Measurements from ENCODE around the gene HIP1. TPM values are rescaled to one million over a fixed set of nuclear protein-coding genes. Genes with fewer than 3 reads are reported as not detected.

HIP1 gene
- total and polyA plus RNA-seq, 5 donors from 2014 or later = 0.29 to 10.7 (median 0.79) TPM

- Mint-ChIP-seq H3K27me3 (no peaks in the 10 kb centered on the region), H3K4me3 (no peak overlapping the region), H3K36me3 (no peaks in the 10 kb centered on the region), H3K4me1 (no peaks in the 10 kb centered on the region), H3K27ac (peak overlapping the region in 1 of 3 donors; percentile 92), H3K9me3 (no peaks in the 10 kb centered on the region)
- Histone ChIP-seq H3K27ac (ENCODE audit: insufficient read depth, low read length, poor library complexity, severe bottlenecking) (no peak overlapping the region), H3K27me3 (ENCODE audit: control insufficient read depth, insufficient read depth, low read length) (no peaks in the 10 kb centered on the region), H3K9me3 (ENCODE audit: control insufficient read depth in 2 of 2, low read length in 2 of 2) (no peaks in the 10 kb centered on the region), H3K4me3 (ENCODE audit: low read depth, low read length) (no peak overlapping the region), H3K4me1 (ENCODE audit: control insufficient read depth, insufficient read depth, low read length, poor library complexity, severe bottlenecking) (no peaks in the 10 kb centered on the region), H3K36me3 (ENCODE audit: control insufficient read depth, insufficient read depth, low read length) (no peaks in the 10 kb centered on the region)
- ATAC-seq (ENCODE audit: low read depth in 2 of 2) (no peak), DNase-seq (no peak)
Observed at GRCh38 chr7:75650062-75650461, 88.7 kb downstream of the HIP1 start.

- Mint-ChIP-seq H3K27me3 (no peaks in the 10 kb centered on the region), H3K4me3 (no peak overlapping the region), H3K4me1 (no peaks in the 10 kb centered on the region), H3K27ac (peak overlapping the region in 1 of 3 donors; percentile 9), H3K9me3 (no peaks in the 10 kb centered on the region), H3K36me3 (no peaks in the 10 kb centered on the region)
- no peaks in the 10 kb centered on the region for H3K4me1 ChIP-seq (ENCODE audit: control insufficient read depth, insufficient read depth, low read length, poor library complexity, severe bottlenecking)
- no peak overlapping the region for H3K27ac ChIP-seq (ENCODE audit: insufficient read depth, low read length, poor library complexity, severe bottlenecking)
- no peaks in the 10 kb centered on the region for H3K27me3 ChIP-seq (ENCODE audit: control insufficient read depth, insufficient read depth, low read length)
- ATAC-seq (ENCODE audit: low read depth in 2 of 2) (no peak), DNase-seq (no peak)
- no peaks in the 10 kb centered on the region for H3K36me3 ChIP-seq (ENCODE audit: control insufficient read depth, insufficient read depth, low read length)
- H3K9me3 ChIP-seq (ENCODE audit: control insufficient read depth in 2 of 2, low read length in 2 of 2) = no peaks in the 10 kb centered on the region
- H3K4me3 ChIP-seq (ENCODE audit: low read depth, low read length) = no peak overlapping the region
Observed at GRCh38 chr7:75649462-75649861, 89.3 kb downstream of the HIP1 start.

DNA sequence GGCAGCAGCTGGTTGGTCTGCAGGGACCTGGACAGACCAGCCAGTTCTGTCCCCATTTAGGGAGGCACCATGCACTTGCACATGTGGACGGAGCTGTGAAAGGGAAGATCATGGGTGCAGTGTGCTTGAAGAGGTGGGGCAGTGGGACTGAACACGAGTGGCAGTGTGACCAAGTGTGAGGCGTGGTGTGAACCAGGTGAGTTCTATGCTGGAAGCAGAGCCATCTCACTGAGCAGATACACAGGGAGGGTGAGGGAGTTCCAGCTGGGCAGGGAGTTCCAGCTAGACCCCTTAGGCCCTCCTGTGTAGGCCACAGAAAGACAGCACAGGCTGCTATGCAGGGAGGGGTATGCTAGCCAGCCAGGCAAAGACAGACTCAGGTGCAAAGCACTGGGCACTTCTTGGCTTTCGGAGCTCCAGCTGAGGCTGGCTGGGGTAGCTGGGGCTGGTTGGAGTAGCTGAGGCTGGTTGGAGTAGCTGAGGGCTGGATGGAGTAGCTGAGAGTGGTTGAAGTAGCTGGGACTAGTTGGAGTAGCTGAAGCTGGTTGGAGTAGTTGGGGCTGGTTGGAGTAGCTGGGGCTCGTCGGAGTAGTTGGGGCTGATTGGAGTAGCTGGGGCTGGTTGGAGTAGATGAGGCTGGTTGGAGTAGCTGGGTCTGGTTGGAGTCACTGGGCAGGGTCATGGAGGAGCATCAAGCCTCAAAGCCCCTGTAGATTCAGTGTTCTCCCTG is 90.9 kb downstream of the HIP1 start:
- Histone ChIP-seq H3K27ac (ENCODE audit: insufficient read depth, low read length, poor library complexity, severe bottlenecking) (no peak overlapping the region), H3K36me3 (ENCODE audit: control insufficient read depth, insufficient read depth, low read length) (no peaks in the 10 kb centered on the region), H3K9me3 (ENCODE audit: control insufficient read depth in 2 of 2, low read length in 2 of 2) (peaks cover 2 to 6% of the 10 kb centered on the region in 2 experiments), H3K4me3 (ENCODE audit: low read depth, low read length) (no peak overlapping the region), H3K27me3 (ENCODE audit: control insufficient read depth, insufficient read depth, low read length) (no peaks in the 10 kb centered on the region), H3K4me1 (ENCODE audit: control insufficient read depth, insufficient read depth, low read length, poor library complexity, severe bottlenecking) (no peaks in the 10 kb centered on the region)
- Mint-ChIP-seq H3K36me3 (no peaks in the 10 kb centered on the region), H3K27ac (peak overlapping the region in 2 of 3 donors; percentile 65 to 82), H3K4me3 (no peak overlapping the region), H3K27me3 (peaks cover under 1% of the 10 kb centered on the region), H3K4me1 (peaks cover 0 to under 1% (median under 1%) of the 10 kb centered on the region in 4 donors), H3K9me3 (peaks cover 0 to 1% (median 0%) of the 10 kb centered on the region in 7 donors)
- DNase-seq = no peak
- no peak for ATAC-seq (ENCODE audit: low read depth in 2 of 2)

GRCh38 chr7:75646571-75647102 is 92.1 kb downstream of the HIP1 start:
- Mint-ChIP-seq H3K27ac (no peak overlapping the region), H3K36me3 (no peaks in the 10 kb centered on the region), H3K9me3 (peaks cover 0 to 4% (median 0%) of the 10 kb centered on the region in 7 donors), H3K4me3 (no peak overlapping the region), H3K4me1 (peaks cover 0 to 5% (median 4%) of the 10 kb centered on the region in 4 donors), H3K27me3 (peaks cover 7% of the 10 kb centered on the region)
- Histone ChIP-seq H3K4me1 (ENCODE audit: control insufficient read depth, insufficient read depth, low read length, poor library complexity, severe bottlenecking) (no peaks in the 10 kb centered on the region), H3K4me3 (ENCODE audit: low read depth, low read length) (no peak overlapping the region), H3K27me3 (ENCODE audit: control insufficient read depth, insufficient read depth, low read length) (no peaks in the 10 kb centered on the region), H3K27ac (ENCODE audit: insufficient read depth, low read length, poor library complexity, severe bottlenecking) (no peak overlapping the region), H3K9me3 (ENCODE audit: control insufficient read depth in 2 of 2, low read length in 2 of 2) (peaks cover 2 to 7% of the 10 kb centered on the region in 2 experiments), H3K36me3 (ENCODE audit: control insufficient read depth, insufficient read depth, low read length) (no peaks in the 10 kb centered on the region)
- no peak for ATAC-seq (ENCODE audit: low read depth in 2 of 2)
- DNase-seq = no peak

DNA sequence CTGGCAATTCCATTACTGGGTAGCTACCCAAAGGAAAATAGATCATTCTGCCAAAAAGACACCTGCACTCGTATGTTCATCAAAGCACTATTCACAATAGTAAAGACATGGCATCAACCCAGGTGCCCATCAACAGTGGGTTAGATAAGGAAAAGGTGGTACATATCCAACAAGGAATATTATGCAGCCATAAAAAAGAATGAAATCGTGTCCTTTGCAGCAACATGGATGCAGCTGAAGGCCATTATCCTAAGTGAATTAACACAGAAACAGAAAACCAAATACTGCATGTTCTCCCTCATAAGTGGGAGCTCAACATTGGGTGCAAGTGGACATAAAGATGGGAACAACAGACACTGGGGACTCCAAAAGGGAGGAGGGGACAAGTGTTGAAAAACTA is 93.2 kb downstream of the HIP1 start:
- H3K36me3 Mint-ChIP-seq = no peaks in the 10 kb centered on the region
- peaks cover 9% of the 10 kb centered on the region for H3K27me3 Mint-ChIP-seq

GRCh38 chr7:75644589-75644988 is 94.2 kb downstream of the HIP1 start:
- DNase-seq (no peak), ATAC-seq (ENCODE audit: low read depth in 2 of 2) (no peak)
- Histone ChIP-seq H3K4me1 (ENCODE audit: control insufficient read depth, insufficient read depth, low read length, poor library complexity, severe bottlenecking) (peaks cover 5% of the 10 kb centered on the region), H3K27ac (ENCODE audit: insufficient read depth, low read length, poor library complexity, severe bottlenecking) (no peak overlapping the region), H3K36me3 (ENCODE audit: control insufficient read depth, insufficient read depth, low read length) (no peaks in the 10 kb centered on the region), H3K9me3 (ENCODE audit: control insufficient read depth in 2 of 2, low read length in 2 of 2) (peaks cover 2 to 7% of the 10 kb centered on the region in 2 experiments), H3K4me3 (ENCODE audit: low read depth, low read length) (no peak overlapping the region), H3K27me3 (ENCODE audit: control insufficient read depth, insufficient read depth, low read length) (no peaks in the 10 kb centered on the region)
- no peaks in the 10 kb centered on the region for H3K36me3 Mint-ChIP-seq
- no peak overlapping the region for H3K4me3 Mint-ChIP-seq
- peaks cover 0 to 4% (median 0%) of the 10 kb centered on the region in 7 donors for H3K9me3 Mint-ChIP-seq
- H3K4me1 Mint-ChIP-seq = peaks cover 0 to 10% (median 6%) of the 10 kb centered on the region in 4 donors
- no peak overlapping the region for H3K27ac Mint-ChIP-seq
- peaks cover 9% of the 10 kb centered on the region for H3K27me3 Mint-ChIP-seq

More for the DNA sequence above, 93.2 kb downstream of the HIP1 start:
- H3K4me3 ChIP-seq (ENCODE audit: low read depth, low read length) = no peak overlapping the region
- Mint-ChIP-seq H3K27ac (no peak overlapping the region), H3K4me3 (no peak overlapping the region), H3K4me1 (peaks cover 0 to 5% (median 4%) of the 10 kb centered on the region in 4 donors), H3K9me3 (peaks cover 0 to 4% (median 0%) of the 10 kb centered on the region in 7 donors)
- H3K27ac ChIP-seq (ENCODE audit: insufficient read depth, low read length, poor library complexity, severe bottlenecking) = no peak overlapping the region
- ATAC-seq (ENCODE audit: low read depth in 2 of 2) = no peak
- H3K27me3 ChIP-seq (ENCODE audit: control insufficient read depth, insufficient read depth, low read length) = no peaks in the 10 kb centered on the region
- H3K4me1 ChIP-seq (ENCODE audit: control insufficient read depth, insufficient read depth, low read length, poor library complexity, severe bottlenecking) = no peaks in the 10 kb centered on the region
- H3K9me3 ChIP-seq (ENCODE audit: control insufficient read depth in 2 of 2, low read length in 2 of 2) = peaks cover 2 to 7% of the 10 kb centered on the region in 2 experiments
- H3K36me3 ChIP-seq (ENCODE audit: control insufficient read depth, insufficient read depth, low read length) = no peaks in the 10 kb centered on the region
- no peak for DNase-seq

DNA sequence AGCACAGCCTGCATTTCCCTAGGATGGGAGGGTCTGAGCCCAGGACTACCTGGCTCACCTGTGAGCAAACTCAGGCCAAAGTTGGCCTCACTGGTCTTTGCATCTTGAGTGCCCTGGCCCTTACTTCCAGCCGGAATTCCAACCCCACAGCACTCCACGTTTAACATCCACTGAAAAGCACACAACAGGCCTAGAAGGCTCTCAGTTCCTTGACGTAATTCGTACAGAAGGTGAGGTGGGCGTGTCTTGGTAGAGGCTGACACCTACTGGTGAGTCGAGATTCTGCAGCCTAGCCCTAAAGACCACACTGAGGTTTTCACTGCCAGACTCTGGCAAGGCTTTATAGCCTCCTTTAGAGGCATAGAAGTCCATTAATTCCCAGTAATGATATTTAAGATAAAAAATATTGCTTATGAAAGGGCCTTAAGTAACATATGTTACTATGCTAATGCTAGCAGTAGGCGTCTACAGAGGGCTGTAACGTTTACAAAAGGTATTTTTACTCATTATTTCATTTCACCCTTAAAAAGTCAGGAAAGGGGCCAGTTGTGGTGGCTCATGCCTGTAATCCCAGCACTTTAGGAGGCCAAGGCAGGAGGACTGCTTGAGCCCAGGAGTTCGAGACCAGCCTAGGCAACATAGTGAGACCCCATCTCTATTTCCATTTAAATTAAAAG is 95.8 kb downstream of the HIP1 start:
- H3K27ac Mint-ChIP-seq = peak overlapping the region in 2 of 3 donors; percentile 71 to 83
- peaks cover 0 to 19% (median 9%) of the 10 kb centered on the region in 4 donors for H3K4me1 Mint-ChIP-seq

More for the DNA sequence above, 95.8 kb downstream of the HIP1 start:
- no peaks in the 10 kb centered on the region for H3K36me3 Mint-ChIP-seq
- Histone ChIP-seq H3K4me3 (ENCODE audit: low read depth, low read length) (no peak overlapping the region), H3K9me3 (ENCODE audit: control insufficient read depth in 2 of 2, low read length in 2 of 2) (peaks cover 2 to 7% of the 10 kb centered on the region in 2 experiments), H3K4me1 (ENCODE audit: control insufficient read depth, insufficient read depth, low read length, poor library complexity, severe bottlenecking) (peaks cover 15% of the 10 kb centered on the region), H3K27me3 (ENCODE audit: control insufficient read depth, insufficient read depth, low read length) (no peaks in the 10 kb centered on the region), H3K27ac (ENCODE audit: insufficient read depth, low read length, poor library complexity, severe bottlenecking) (no peak overlapping the region), H3K36me3 (ENCODE audit: control insufficient read depth, insufficient read depth, low read length) (no peaks in the 10 kb centered on the region)
- peak; percentile 79 to 86 for ATAC-seq (ENCODE audit: low read depth in 2 of 2)
- peak overlapping the region; percentile 48 to 83 (median 57) for H3K4me3 Mint-ChIP-seq
- peaks cover 9% of the 10 kb centered on the region for H3K27me3 Mint-ChIP-seq
- peak; percentile 57 to 87 (median 76) for DNase-seq
- peaks cover 0 to 4% (median 0%) of the 10 kb centered on the region in 7 donors for H3K9me3 Mint-ChIP-seq

All from CD4-positive, CD25-positive, alpha-beta regulatory T cell (primary cell).